Lower leg skin (tissue), 3 donors: ENCODE data around the gene SCN2A.

Experiments used
- CTCF ChIP-seq, 3 donors: fragments of 450-650 bp; IDR thresholded peaks; one replicate each; pipeline ENCODE4 v1.5.1; 2016; ENCODE audit warnings: antibody characterized with exemption in 3 of 3, mild to moderate bottlenecking in 3 of 3, moderate library complexity in 2 of 3
- POLR2A ChIP-seq, 2 donors: fragments of 450-650 bp; IDR thresholded peaks; one replicate each; pipeline ENCODE4 v1.6.1; 2016 to 2017; ENCODE audit warnings: antibody characterized with exemption in 2 of 2, mild to moderate bottlenecking in 1 of 2, moderate library complexity in 1 of 2

- no peak for TF ChIP-seq CTCF (IDR thresholded peaks at IDR 0.05)
- no peak for TF ChIP-seq POLR2A (IDR thresholded peaks at IDR 0.05)
These were observed 41.0 kb upstream of the SCN2A start for GRCh38 chr2:165198181-165198580.
